H9 (cell line): ENCODE measurements around the gene ATP6V0E1. TPM values are rescaled to one million over a fixed set of nuclear protein-coding genes. Genes with fewer than 3 reads are reported as not detected.

Experiments
- DNase-seq: peaks from one replicate; pipeline ENCODE4 v3.0.0-alpha.2; 2017
- H2AFZ ChIP-seq: one replicate; pipeline ENCODE4 v1.6.1; 2013; ENCODE audit warnings: mild to moderate bottlenecking, low read length, control low read depth, moderate library complexity
- H2AK5ac ChIP-seq: 2 replicates; pipeline ENCODE4 v1.6.1; 2013; ENCODE audit warnings: low read length, control low read depth, mixed read lengths; ENCODE audit not compliant: insufficient read length
- H2BK120ac ChIP-seq: one replicate; pipeline ENCODE4 v1.6.1; 2013; ENCODE audit warnings: low read depth, mild to moderate bottlenecking, low read length, control low read depth, inconsistent platforms; ENCODE audit not compliant: poor library complexity, severe bottlenecking
- H2BK12ac ChIP-seq: 2 replicates; pipeline ENCODE4 v1.6.1; 2013; ENCODE audit warnings: low read length, control low read depth, mixed read lengths, low read depth; ENCODE audit not compliant: insufficient read length
- H2BK15ac ChIP-seq: 2 replicates; pipeline ENCODE4 v1.6.1; 2013; ENCODE audit warnings: low read depth, low read length, control low read depth
- H2BK20ac ChIP-seq: one replicate; pipeline ENCODE4 v1.6.1; 2013; ENCODE audit warnings: low read depth, mild to moderate bottlenecking, low read length, control low read depth, inconsistent platforms; ENCODE audit not compliant: poor library complexity, severe bottlenecking
- H2BK5ac ChIP-seq: 2 replicates; pipeline ENCODE4 v1.6.1; 2013; ENCODE audit warnings: low read length, control low read depth, mixed read lengths; ENCODE audit not compliant: insufficient read length
- H3K14ac ChIP-seq: 2 replicates; pipeline ENCODE4 v1.6.1; 2013; ENCODE audit warnings: low read length, control low read depth; ENCODE audit not compliant: insufficient read depth
- H3K18ac ChIP-seq: 2 replicates; pipeline ENCODE4 v1.6.1; 2013; ENCODE audit warnings: low read depth, mild to moderate bottlenecking, mixed read lengths, low read length, control low read depth; ENCODE audit not compliant: insufficient read length
- H3K23ac ChIP-seq: 2 replicates; pipeline ENCODE4 v1.6.1; 2013; ENCODE audit warnings: low read length, control low read depth, mixed read lengths, low read depth; ENCODE audit not compliant: insufficient read length
- H3K23me2 ChIP-seq: 2 replicates; pipeline ENCODE4 v1.6.1; 2013; ENCODE audit warnings: low read depth, mild to moderate bottlenecking, mixed read lengths, low read length, control low read depth; ENCODE audit not compliant: insufficient read length, poor library complexity, severe bottlenecking
- H3K27ac ChIP-seq: 2 replicates; pipeline ENCODE4 v1.5.1; 2013; ENCODE audit warnings: low read length, control low read depth, mixed read lengths, low read depth; ENCODE audit not compliant: insufficient read length
- H3K27me3 ChIP-seq: 2 replicates; pipeline ENCODE4 v1.6.1; 2013; ENCODE audit warnings: low read length, control low read depth, inconsistent platforms; ENCODE audit not compliant: insufficient read depth
- H3K4ac ChIP-seq: 2 replicates; pipeline ENCODE4 v1.6.1; 2013; ENCODE audit warnings: low read depth, mild to moderate bottlenecking, control low read depth, inconsistent platforms, low read length, moderate library complexity
- H3K4me1 ChIP-seq: 2 replicates; pipeline ENCODE4 v1.6.1; 2013; ENCODE audit warnings: low read length, control low read depth, inconsistent platforms; ENCODE audit not compliant: insufficient read depth
- H3K4me2 ChIP-seq: 2 replicates; pipeline ENCODE4 v1.6.1; 2013; ENCODE audit warnings: low read length, control low read depth, mixed read lengths; ENCODE audit not compliant: insufficient read length, insufficient read depth
- H3K56ac ChIP-seq: 2 replicates; pipeline ENCODE4 v1.6.1; 2013; ENCODE audit warnings: low read depth, mild to moderate bottlenecking, mixed read lengths, low read length, control low read depth; ENCODE audit not compliant: insufficient read length
- H3K79me1 ChIP-seq: 2 replicates; pipeline ENCODE4 v1.6.1; 2013; ENCODE audit warnings: low read depth, mild to moderate bottlenecking, moderate library complexity, low read length, control low read depth, inconsistent platforms; ENCODE audit not compliant: insufficient read depth, poor library complexity, severe bottlenecking
- H3K79me2 ChIP-seq: 2 replicates; pipeline ENCODE4 v1.6.1; 2013; ENCODE audit warnings: low read length, control low read depth, inconsistent platforms; ENCODE audit not compliant: insufficient read depth
- H3K9ac ChIP-seq: 2 replicates; pipeline ENCODE4 v1.6.1; 2013; ENCODE audit warnings: low read length, control low read depth, mixed read lengths; ENCODE audit not compliant: insufficient read length; ENCODE audit errors: extremely low read depth
- H3K9me3 ChIP-seq: one replicate; pipeline ENCODE4 v1.6.1; 2013; ENCODE audit warnings: low read depth, low read length, inconsistent platforms; ENCODE audit not compliant: control insufficient read depth
- H3T11ph ChIP-seq: one replicate; pipeline ENCODE4 v1.6.1; 2013; ENCODE audit warnings: mild to moderate bottlenecking, low read length, control low read depth, inconsistent platforms
- H4K20me1 ChIP-seq: one replicate; pipeline ENCODE4 v1.6.1; 2013; ENCODE audit not compliant: control insufficient read depth, insufficient read length, insufficient read depth
- H4K5ac ChIP-seq: 2 replicates; pipeline ENCODE4 v1.6.1; 2013; ENCODE audit warnings: low read depth, mild to moderate bottlenecking, mixed read lengths, low read length, control low read depth; ENCODE audit not compliant: insufficient read length
- H4K8ac ChIP-seq: replicated peaks from 2 replicates; pipeline ENCODE4 v1.6.1; 2013; ENCODE audit warnings: low read length, control low read depth, mixed read lengths, low read depth; ENCODE audit not compliant: insufficient read length
- H4K91ac ChIP-seq: 2 replicates; pipeline ENCODE4 v1.6.1; 2013; ENCODE audit warnings: low read depth, mild to moderate bottlenecking, moderate library complexity, mixed read lengths, low read length, control low read depth; ENCODE audit not compliant: insufficient read length
- H3K27ac Mint-ChIP-seq, 3 experiments: 2 replicates in 2 of 3; 3 replicates in 1 of 3; pipeline ENCODE4 v1.8.0; 2020 to 2021; ENCODE audit warnings: mixed read lengths in 3 of 3, mild to moderate bottlenecking in 1 of 3, moderate library complexity in 1 of 3
- H3K27me3 Mint-ChIP-seq: 2 replicates; pipeline ENCODE4 v1.8.0; 2021; ENCODE audit warnings: low read depth, mild to moderate bottlenecking, moderate library complexity, mixed read lengths
- H3K36me3 Mint-ChIP-seq, 3 experiments: 2 replicates in 2 of 3; 3 replicates in 1 of 3; pipeline ENCODE4 v1.8.0; 2020 to 2021; ENCODE audit warnings: low read depth in 3 of 3, mixed read lengths in 3 of 3; ENCODE audit not compliant: insufficient read depth in 1 of 3
- H3K4me1 Mint-ChIP-seq, 2 experiments: 2 replicates each; pipeline ENCODE4 v1.8.0; 2020; ENCODE audit warnings: mixed read lengths in 2 of 2
- H3K4me3 Mint-ChIP-seq, 2 experiments: 2 replicates in 1 of 2; 3 replicates in 1 of 2; pipeline ENCODE4 v1.8.0; 2020 to 2021; ENCODE audit warnings: mild to moderate bottlenecking in 2 of 2, mixed read lengths in 2 of 2, moderate library complexity in 1 of 2
- H3K9me3 Mint-ChIP-seq, 2 experiments: 2 replicates in 1 of 2; 3 replicates in 1 of 2; pipeline ENCODE4 v1.8.0; 2020; ENCODE audit warnings: mild to moderate bottlenecking in 2 of 2, mixed read lengths in 2 of 2, moderate library complexity in 1 of 2
- WGBS: extraction: QIAGEN DNeasy Blood & Tissue Kit; methylation state at CpG from one replicate; pipeline ENCODE4 v1.1.7; 2013; ENCODE audit warnings: missing lambda C conversion rate, low lambda C conversion rate, mixed read lengths; ENCODE audit not compliant: insufficient read length; ENCODE audit errors: extremely low coverage; 5-methylcytosine and 5-hydroxymethylcytosine counted together
- total RNA-seq: library from RNA; stranded (reverse); gene quantifications from 2 replicates; pipeline ENCODE4 v1.2.1, GENCODE V29; 2021
- TF ChIP-seq, protein P1 (sequence below): fragments of 200-600 bp; sonication (generic); conservative IDR thresholded peaks from 3 replicates; pipeline ENCODE4 v1.8.0; 2021; ENCODE audit warnings: antibody characterized with exemption, mild to moderate bottlenecking

Gene ATP6V0E1
- total RNA-seq, 1 experiment from 2014 or later, result 101 TPM

DNA sequence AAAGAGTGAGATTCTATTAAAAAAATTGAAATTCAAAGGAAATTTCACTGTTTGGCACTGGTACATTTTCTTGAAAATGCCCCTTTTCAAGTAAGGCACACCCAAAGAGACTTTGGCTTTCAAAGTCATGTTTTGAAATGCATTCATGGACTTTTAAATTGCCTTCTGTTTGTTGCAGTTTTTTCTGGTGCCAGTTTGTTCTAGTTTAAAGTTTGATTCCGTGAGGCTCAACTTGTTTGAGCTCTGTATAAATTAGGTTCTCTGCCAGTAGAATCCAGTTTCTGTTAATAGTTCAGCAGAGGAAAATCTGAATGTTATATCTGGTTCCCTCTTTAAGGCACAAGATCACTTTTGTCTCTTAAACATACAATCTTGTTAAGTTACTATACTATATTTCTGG is 16.4 kb downstream of the ATP6V0E1 start:
- H3K79me2 ChIP-seq, result no peaks in the 10 kb centered on the region; the same call in 1 of the 2 replicates
- TF ChIP-seq, protein P1, sequence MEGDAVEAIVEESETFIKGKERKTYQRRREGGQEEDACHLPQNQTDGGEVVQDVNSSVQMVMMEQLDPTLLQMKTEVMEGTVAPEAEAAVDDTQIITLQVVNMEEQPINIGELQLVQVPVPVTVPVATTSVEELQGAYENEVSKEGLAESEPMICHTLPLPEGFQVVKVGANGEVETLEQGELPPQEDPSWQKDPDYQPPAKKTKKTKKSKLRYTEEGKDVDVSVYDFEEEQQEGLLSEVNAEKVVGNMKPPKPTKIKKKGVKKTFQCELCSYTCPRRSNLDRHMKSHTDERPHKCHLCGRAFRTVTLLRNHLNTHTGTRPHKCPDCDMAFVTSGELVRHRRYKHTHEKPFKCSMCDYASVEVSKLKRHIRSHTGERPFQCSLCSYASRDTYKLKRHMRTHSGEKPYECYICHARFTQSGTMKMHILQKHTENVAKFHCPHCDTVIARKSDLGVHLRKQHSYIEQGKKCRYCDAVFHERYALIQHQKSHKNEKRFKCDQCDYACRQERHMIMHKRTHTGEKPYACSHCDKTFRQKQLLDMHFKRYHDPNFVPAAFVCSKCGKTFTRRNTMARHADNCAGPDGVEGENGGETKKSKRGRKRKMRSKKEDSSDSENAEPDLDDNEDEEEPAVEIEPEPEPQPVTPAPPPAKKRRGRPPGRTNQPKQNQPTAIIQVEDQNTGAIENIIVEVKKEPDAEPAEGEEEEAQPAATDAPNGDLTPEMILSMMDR, result no peak
- H4K5ac ChIP-seq, result no peak overlapping the region
- no peak overlapping the region for H3K4me2 ChIP-seq
- no peak for DNase-seq
- H2BK12ac ChIP-seq, result no peak overlapping the region
- no peaks in the 10 kb centered on the region for H3K27me3 Mint-ChIP-seq
- H3K27ac Mint-ChIP-seq, result no peak overlapping the region
- H2BK5ac ChIP-seq, result no peak overlapping the region
- H3K18ac ChIP-seq, result no peak overlapping the region
- no peak overlapping the region for H3K9ac ChIP-seq
- no peak overlapping the region for H3K23ac ChIP-seq
- no peaks in the 10 kb centered on the region for H3K79me1 ChIP-seq
- no peak overlapping the region for H4K91ac ChIP-seq
- WGBS, result no CpG with 5 or more reads among the region's 1 CpG
- peaks cover 13 to 20% of the 10 kb centered on the region in 2 experiments; a peak in 3 of 4 replicates for H3K4me1 Mint-ChIP-seq
- no peak overlapping the region for H2AK5ac ChIP-seq
- no peak overlapping the region for H3K14ac ChIP-seq
- no peak overlapping the region for H3K56ac ChIP-seq
- no peak overlapping the region for H3K4me3 Mint-ChIP-seq
- H3K23me2 ChIP-seq, result no peaks in the 10 kb centered on the region
- no peaks in the 10 kb centered on the region for H4K20me1 ChIP-seq
- no peak overlapping the region for H2BK120ac ChIP-seq
- no peak overlapping the region for H3K27ac ChIP-seq
- no peak overlapping the region for H2AFZ ChIP-seq
- H2BK15ac ChIP-seq, result no peak overlapping the region
- no peaks in the 10 kb centered on the region for H3K9me3 ChIP-seq
- H4K8ac ChIP-seq, result no peak overlapping the region
- H3K27me3 ChIP-seq, result no peaks in the 10 kb centered on the region
- peaks cover 9 to 36% (median 17%) of the 10 kb centered on the region in 3 experiments for H3K36me3 Mint-ChIP-seq
- H3K4ac ChIP-seq, result no peak overlapping the region
- H3T11ph ChIP-seq, result no peak overlapping the region
- no peaks in the 10 kb centered on the region for H3K9me3 Mint-ChIP-seq
- H2BK20ac ChIP-seq, result no peak overlapping the region
- no peaks in the 10 kb centered on the region for H3K4me1 ChIP-seq
